ENCODE measurements around the gene KLHDC7B.

KLHDC7B gene

GRCh38 chr22:50584106-50585096, 38.7 kb downstream of the KLHDC7B start:
- no peak for TF ChIP-seq CTCF (IDR thresholded peaks at IDR 0.05; ENCODE audit: low read depth, low read length, missing control alignments)
- no peaks in the 10 kb centered on the region for H3K27me3 ChIP-seq (replicated peaks)
- no peak overlapping the region for H3K4me3 ChIP-seq (ENCODE audit: low read depth, low read length)
- no peak for DNase-seq
- H3K36me3 ChIP-seq (replicated peaks), result no peaks in the 10 kb centered on the region
- H3K27ac ChIP-seq, result no peak overlapping the region
- in situ Hi-C loops (cut with HindIII; ENCODE audit: low pct_ligation_motif_present, low sequenced_read_pairs), result no loop called here

- no peak for DNase-seq
- in situ Hi-C loops (cut with HindIII; ENCODE audit: low pct_ligation_motif_present, low sequenced_read_pairs), result no loop called here
Observed at GRCh38 chr22:50585238-50585637, 39.5 kb downstream of the KLHDC7B start.

GRCh38 chr22:50585781-50586180, 40.1 kb downstream of the KLHDC7B start:
- Histone ChIP-seq H3K36me3 (replicated peaks) (no peaks in the 10 kb centered on the region), H3K27ac (no peak overlapping the region), H3K27me3 (replicated peaks) (no peaks in the 10 kb centered on the region), H3K4me3 (ENCODE audit: low read depth, low read length) (no peak overlapping the region)
- in situ Hi-C loops (cut with HindIII; ENCODE audit: low pct_ligation_motif_present, low sequenced_read_pairs), result no loop called here
- no peak for DNase-seq
- no peak for TF ChIP-seq CTCF (IDR thresholded peaks at IDR 0.05; ENCODE audit: low read depth, low read length, missing control alignments)

More at GRCh38 chr22:50585238-50585637, 39.5 kb downstream of the KLHDC7B start:
- Histone ChIP-seq H3K36me3 (replicated peaks) (no peaks in the 10 kb centered on the region), H3K4me3 (ENCODE audit: low read depth, low read length) (no peak overlapping the region), H3K27me3 (replicated peaks) (no peaks in the 10 kb centered on the region), H3K27ac (no peak overlapping the region)
- no peak for TF ChIP-seq CTCF (IDR thresholded peaks at IDR 0.05; ENCODE audit: low read depth, low read length, missing control alignments)

GRCh38 chr22:50586416-50586815, 40.7 kb downstream of the KLHDC7B start:
- H3K4me3 ChIP-seq (ENCODE audit: low read depth, low read length), result no peak overlapping the region
- H3K36me3 ChIP-seq (replicated peaks), result no peaks in the 10 kb centered on the region
- DNase-seq, result no peak
- no peak overlapping the region for H3K27ac ChIP-seq
- in situ Hi-C loops (cut with HindIII; ENCODE audit: low pct_ligation_motif_present, low sequenced_read_pairs), result no loop called here
- TF ChIP-seq CTCF (IDR thresholded peaks at IDR 0.05; ENCODE audit: low read depth, low read length, missing control alignments), result no peak
- H3K27me3 ChIP-seq (replicated peaks), result no peaks in the 10 kb centered on the region

- Histone ChIP-seq H3K4me3 (ENCODE audit: low read depth, low read length) (no peak overlapping the region), H3K36me3 (replicated peaks) (no peaks in the 10 kb centered on the region), H3K27me3 (replicated peaks) (no peaks in the 10 kb centered on the region), H3K27ac (no peak overlapping the region)
- DNase-seq, result no peak
- in situ Hi-C loops (cut with HindIII; ENCODE audit: low pct_ligation_motif_present, low sequenced_read_pairs), result no loop called here
- no peak for TF ChIP-seq CTCF (IDR thresholded peaks at IDR 0.05; ENCODE audit: low read depth, low read length, missing control alignments)
Observed at GRCh38 chr22:50587407-50587806, 41.7 kb downstream of the KLHDC7B start.
